ENCODE results near the gene IVD.

- TF ChIP-seq EP300 (IDR thresholded peaks at IDR 0.05; ENCODE audit: borderline replicate concordance), result no peak
- no peak for TF ChIP-seq USF1 (IDR thresholded peaks at IDR 0.05)
- no peak for TF ChIP-seq YY1 (IDR thresholded peaks at IDR 0.05; ENCODE audit: low read depth)
These were observed 10.5 kb downstream of the IVD start for GRCh38 chr15:40416056-40416455.

All from Ishikawa (cell line).